NCI-H460 (cell line): ENCODE results near the gene RAD9A. TPM values are rescaled to one million over a fixed set of nuclear protein-coding genes. Genes with fewer than 3 reads are reported as not detected.
A peak's percentile ranks its signal among the peaks of the same experiment; 100 is the strongest.

Experiments used
- DNase-seq: peaks from one replicate; pipeline ENCODE4 v3.0.0-alpha.2; 2016; ENCODE audit warnings: low read depth; ENCODE audit errors: extremely low read depth
- total RNA-seq: library from RNA; depleted of rRNA; stranded (reverse); fragments of >200 nt; shearing (Covaris generic); gene quantifications from 2 replicates; pipeline ENCODE4 v1.2.3, GENCODE V29; 2014

Gene RAD9A
- total RNA-seq, 1 experiment from 2014 or later, result 4.2 TPM

DNA sequence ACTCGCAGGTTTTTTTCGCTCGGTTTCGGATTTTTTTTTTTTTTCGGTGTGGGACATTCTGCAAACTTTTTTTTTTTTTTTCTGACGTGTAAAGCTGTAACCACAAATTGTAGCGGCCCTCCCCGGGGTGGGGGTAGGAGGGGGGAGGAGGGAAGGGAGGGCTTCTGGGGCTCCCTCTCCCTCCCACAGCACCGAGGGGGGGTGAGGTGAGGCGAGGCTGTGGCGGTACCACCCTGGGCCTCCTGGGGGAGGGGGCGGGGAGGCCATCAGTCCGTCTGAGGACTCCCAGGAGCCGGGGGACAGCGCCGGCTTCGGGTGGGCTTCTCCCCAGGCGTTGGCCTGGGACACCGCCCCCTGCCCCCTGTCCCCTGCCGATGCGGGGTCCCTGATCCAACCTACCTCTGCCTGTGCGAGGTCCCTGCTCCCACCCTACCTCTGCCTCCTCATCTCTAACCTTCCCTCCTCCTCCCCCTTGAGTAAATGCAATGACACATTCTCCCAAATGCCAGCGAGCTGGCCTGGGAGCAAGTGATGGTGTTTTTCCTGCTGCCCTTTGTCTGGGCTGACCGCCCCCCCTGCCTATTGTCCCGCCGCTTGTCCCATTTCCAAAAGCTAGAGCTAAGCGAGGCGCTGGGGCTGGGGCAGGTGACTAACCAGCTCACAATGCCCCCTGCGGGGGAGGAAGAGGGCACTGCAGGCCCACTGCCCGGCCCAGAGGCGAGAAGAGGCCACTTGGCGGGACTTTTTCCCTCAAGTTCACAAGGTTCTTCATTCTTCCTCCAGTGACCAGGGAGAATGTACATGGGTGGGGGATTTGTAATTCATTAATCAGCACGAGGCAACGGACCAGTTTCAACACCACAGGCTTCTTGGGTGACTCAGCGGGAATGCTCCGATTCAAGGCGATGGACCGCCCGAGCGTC, 17.9 kb upstream of the RAD9A start:
- DNase-seq, result peak; percentile 75

DNA sequence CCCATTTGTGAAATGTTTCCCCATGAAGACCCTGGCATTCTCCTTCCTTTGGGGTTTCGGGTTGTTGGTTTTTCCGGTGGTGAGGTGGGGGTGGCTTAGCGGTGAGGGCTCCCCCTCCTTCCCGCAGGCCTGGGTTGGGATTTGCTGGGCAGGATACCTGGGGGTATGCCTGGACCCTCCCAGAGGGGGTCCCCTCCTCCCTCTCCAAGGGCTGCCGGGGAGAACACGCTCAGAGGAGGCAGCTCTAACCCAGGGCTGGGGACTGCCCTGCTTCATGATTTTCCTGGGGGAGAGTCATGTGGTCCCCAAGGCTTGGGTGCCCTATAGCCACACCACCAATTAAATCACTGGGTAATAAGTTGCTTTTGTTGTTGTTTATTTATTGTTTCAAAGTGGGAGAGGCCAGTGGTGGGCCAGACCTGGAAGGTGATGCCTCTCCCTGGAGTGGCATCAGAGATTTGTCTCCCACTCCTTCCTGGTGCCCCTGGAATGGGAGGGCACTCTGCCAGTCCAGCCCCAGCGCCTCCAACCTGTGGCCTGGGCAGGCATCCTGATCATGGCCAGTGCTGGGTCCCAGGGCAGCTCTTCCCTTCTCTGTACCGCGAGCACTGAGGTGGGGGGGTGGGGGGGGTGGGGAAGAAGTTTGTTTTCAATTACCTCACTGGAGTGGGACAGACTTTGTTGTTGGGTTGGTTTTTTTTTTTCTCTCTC, 17.1 kb upstream of the RAD9A start:
- DNase-seq, result no peak

DNA sequence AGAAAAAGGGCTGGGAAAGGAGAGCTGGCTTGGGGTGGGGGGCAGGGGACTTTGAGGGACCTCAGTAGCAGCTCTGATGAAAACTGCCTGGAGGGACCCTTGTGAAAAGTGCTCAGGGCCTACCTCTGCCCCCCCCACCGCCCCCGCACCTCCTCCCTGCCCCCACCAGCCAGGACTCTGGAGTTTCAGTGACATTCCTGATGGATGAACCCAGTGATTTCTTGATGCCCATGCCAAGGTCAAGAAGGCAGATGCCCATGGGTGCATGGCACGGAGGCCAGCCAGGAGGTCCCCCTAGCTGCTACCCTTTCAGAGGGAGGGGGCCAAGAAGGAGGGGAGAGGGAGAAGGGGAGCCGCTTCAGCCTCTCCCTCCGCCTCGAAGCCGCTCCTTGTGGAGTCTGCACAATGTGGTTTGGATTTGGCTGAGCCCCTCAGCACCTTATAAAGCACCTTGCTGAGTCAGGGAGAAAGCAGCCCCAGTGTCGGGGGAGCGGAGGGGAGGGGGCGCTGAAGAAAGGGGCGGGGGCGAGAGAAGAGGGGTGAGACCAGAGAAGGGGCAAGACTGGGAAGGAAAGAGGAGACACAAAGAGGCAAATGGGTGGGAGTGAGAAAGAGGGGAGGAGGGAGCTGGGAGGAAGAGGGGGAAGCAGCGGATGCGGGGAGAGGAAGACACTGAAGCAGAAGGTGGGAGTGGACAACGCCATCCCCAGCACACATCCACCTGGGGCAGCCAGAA, 16.3 kb upstream of the RAD9A start:
- no peak for DNase-seq

DNA sequence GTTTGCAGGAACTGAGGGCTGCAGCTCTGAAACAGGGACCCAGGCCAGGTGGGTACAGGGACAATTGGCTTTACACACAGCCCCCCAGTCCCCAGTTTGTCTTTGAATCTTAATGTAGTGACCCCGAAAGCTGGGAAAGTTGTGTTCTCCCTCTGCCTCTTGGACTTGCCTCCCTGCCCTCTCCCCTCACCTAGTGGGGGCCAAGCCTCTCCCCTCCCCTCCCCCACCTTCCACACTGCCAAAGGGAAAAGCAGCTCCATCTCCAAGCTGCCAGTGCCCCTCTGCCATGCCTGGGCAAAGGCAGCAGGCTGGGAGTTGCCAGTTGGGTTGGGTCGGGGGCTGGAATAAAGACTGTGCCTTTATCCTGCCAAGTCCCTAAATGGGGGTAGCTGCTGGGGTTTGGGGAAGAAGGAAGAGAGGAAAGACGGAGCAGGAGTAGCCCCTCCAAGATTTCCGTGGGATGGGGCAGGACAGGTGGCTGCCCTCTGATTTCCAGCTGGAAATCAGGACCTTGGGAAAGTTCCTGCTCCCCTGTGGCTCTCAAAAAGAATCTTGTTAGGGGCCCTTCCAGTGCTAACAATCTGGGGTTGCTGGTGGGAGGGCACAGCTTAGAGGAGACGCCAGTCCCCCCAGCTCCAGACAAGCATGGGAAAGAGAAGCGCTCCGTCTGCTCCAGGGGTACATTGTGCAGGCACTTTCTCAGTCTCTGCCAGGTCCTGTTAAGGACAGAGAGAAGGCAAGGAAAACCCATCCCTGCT, 15.5 kb upstream of the RAD9A start:
- no peak for DNase-seq

DNA sequence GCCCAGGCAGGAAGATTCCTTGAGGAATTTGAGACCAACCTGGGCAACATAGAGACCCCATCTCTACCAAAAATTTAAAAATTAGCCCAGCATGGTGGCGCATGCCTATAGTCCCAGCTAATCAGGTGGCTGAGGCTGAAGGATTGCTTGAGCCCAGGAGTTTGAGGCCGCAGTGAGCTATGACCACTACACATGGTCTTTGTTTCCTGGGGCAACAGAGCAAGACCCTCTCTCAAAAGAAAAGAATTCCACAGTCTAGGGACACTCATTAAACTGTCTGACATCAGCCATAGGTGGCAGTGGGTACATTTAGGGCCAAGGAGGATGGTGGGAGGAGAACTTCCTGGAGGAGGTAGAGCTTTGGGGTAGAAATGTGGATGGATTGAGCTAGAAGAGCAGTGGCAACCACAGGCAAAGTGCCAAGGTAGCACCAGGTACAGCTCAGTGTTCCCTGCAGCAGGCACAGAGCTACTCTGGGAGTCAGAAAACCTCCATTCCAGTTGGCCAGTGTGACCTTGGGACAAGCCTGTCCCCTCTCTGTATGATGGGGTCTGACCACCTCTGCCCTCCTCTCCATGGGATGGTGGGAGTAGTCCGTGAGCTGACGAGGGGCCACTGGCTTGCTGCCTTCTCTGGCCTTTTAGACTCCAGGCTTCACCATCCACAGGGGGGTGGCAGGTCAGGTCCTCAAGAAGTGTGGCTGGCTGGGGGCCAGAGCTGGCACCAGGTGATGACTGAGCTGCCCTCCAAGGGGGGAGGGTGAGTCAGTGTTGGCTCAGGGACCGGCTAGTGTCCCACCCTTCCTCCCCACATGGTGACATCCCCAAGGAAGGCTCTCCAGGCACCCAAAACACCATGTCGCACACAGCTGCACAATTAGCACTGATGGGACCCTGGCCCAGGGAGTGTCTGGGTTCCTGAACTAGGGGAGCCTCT, 14.6 kb upstream of the RAD9A start:
- no peak for DNase-seq

DNA sequence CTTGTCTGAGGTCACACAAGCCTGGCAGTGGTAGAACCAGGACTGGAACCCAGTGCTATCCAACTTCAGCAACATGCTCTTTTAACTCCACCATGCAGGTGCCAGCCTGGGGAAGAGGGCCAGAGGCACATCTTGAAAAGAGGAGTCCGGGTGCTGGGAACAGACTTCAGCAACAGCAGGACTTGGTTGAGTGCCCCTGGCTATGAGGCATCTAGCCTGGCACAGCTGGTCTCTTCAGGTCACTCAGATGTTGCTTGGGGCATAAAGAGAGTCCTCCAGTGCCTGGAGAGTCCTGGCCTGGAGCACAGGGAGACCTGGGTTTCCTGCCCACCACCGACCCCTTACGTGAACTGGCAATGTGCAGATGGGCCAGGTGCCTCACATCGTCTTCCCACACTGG, 13.2 kb upstream of the RAD9A start:
- DNase-seq, result no peak

DNA sequence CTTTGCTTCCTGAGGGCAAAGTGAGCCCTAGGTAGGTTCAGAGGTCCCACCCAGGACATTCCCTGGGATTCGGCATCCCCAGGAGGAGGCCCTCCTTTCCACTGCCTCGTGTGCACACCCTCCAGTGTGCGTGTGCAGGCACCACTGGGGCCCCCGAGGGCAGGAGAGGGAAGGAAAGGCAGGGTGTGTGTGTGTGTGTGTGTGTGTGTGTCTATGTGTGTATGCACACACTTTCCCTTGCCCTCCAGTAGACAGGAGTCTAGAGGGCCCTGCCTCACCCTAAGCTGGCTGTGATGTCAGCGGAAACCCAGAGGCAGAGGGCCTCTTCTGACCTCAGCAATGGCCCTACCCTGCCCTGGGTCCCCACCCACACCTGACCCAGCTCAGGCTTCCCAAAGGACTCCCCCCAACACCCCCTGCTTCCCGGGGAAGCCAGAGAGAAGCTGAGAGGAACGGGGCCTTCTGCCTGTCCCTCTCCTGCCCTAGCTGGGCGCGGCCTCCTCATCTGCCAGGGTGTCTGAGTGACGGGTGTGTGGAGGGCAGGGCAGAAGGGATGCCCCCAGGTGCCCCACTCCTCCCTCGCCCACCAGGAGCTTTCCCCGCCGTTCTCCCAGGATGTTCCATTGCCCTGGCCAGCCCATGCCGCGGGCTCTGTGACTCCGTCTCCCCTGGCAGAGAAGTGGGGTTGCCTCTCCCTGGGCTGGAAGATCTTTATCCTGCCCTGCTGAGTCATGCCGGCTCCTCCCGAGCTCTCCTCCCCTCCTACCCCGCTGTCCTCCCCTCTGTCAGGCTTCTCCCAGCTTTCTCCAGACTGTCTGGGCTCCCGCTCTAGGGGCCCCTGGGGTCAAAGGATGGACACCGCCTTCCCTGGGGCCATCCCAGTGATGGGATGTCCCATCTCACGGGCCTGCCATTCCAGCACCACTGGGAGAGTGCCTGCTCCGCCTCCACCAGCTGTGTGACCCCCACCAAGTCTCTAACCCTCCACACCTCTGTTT, 12.4 kb upstream of the RAD9A start:
- DNase-seq, result peak; percentile 64

DNA sequence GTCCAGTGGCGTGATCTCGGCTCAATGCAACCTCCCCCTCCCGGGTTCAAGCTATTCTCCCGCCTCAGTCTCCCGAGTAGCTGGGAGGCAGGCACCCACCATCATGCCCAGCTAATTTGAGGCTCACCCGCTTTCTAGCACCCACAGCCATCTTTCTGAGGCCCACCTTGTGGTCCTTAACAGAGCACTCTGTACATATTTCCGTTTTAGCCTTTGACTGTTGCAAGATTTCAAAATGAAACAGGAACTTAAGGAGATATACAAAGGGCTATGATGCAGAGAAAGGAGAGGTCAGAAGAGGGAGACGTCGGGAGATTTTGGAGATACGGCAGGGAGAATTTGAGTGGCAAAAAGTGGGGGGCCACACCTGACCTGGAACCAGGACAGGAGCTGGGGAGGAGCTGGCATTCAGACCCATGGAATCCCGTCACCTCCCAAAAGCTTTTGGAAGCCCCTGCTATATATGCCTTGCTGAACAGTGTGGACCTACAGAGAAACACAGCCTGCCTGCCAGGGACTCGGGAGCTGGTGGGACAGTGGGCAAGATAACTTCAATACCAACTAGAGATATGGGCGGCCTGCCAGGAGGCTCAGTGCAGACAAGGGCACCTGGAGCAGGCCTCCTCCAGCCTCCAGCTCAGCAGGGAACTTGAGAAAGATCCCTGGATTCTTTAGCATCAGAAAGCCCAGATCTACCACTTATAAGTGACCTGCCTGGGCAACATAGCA, 10.4 kb upstream of the RAD9A start:
- DNase-seq, result no peak

DNA sequence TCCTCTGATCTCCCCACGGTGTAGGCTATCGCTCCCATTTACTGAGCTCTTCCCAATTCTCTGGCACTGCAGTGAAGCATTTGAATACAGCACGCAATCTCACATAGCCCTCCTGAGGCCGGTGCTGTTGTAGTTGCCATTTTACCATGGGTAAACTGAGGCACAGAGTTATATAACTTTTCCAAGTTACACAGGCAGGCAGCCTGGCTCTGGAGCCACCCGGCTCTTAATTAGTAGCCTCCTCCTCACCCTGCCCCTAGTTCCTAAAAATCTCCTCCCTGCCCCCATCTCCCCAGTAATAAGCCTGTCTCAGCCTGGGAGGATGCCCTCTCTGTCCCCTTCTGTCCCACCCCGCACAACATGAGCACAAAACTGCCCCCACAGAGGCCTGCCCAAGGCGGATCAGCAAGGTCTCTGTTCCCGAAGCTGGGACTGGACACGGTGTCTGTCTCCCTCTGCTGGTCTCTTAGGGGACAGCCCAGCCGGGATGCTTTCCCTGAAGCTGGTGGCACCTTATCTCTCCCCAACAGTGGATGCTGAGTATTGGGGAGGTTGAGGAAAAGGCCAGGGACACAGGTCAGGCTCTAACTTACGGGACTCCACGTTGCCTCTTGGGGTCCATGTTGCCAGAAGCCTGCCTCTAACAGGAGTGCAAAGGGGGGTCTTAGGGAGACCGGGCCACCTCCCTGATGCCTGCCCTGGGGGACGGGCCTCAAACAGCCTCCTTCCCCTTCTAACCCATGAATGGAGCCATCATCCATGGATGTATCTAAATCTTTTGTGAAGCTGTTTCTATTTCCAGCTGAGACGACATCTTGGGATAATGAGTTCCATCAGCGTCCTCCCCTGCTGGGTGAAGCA, 9.3 kb upstream of the RAD9A start:
- peak; percentile 76 for DNase-seq

DNA sequence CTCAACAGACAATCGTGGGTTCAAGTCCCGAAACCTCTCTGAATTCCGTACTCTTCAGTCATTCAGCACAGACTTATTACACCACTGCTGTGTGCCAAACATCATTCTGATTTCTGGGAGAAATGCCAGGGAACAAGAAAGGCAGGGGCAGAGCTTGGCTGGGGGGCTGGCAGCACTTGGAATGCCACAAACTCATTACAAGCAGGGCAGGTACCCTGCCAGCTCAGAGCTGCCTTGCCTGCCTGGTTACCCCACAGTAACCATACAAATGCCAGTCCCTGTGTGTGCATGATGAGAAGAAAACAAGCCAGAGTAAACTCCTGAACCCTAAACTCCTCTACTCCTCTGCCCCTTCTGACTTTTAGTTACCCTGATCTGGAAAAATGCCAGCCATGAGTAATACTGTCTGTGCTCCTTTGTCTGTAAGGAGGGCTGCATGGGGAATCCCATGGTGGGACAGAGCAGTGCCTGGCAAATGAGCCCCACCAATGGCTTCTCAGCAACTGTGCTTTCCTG, 6.9 kb upstream of the RAD9A start:
- no peak for DNase-seq

DNA sequence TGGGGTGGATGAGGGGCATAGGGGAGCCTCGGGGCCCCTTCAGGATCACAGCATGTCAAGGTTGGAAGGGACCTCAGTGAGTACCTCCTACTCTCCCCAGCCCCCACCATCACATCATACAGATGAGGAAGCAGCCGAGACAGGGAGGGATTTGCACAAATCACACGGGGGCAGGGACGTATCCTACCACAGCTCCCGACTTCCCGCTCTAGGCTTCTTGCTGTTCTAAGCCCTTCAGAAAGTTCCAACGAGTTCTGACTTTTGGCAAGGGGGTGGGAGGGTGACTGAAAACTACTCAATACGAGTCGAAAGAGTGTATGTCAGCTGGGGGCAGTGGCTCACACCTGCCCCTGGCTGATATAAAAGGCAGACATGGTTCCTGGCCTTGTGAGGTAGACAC, 4.7 kb upstream of the RAD9A start:
- no peak for DNase-seq

DNA sequence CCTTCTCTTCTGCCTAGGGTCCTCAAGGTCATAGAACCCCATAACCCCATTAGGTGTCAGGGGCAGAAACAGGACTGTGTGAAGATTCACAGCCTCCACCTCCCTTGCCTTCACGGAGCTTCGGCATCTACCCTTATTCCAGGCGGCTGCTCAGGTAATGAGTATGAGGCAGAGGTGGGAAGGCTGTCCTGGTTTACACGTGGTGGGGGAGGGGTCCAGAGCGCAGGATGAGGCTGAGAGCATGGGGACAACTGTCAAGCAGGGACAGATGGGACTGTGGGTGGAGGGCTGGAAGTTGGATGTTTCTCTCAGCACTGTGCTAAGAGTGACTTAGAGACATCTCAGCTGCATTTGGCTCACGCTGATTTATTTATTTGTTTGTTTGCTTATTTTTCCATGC, 4.3 kb upstream of the RAD9A start:
- no peak for DNase-seq

DNA sequence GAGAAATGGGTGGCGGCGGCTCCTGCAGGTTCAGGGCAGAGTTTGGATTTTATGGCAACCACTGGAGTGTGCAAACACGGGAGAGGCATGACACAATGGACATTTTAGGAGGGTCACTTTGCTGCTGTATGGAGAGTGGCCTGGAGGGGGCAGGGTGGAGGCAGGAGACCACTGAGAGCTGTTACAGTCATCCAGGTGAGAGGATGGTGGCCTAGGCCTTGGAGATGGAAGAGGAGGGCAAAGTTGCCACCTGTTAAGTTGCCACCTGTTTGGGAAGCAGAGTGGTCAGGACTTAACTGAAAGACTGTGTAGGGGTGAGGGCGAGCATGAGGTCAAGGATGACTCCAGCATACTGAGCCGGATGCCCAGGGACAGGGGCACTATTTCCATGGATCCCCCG, 2.3 kb upstream of the RAD9A start:
- no peak for DNase-seq

DNA sequence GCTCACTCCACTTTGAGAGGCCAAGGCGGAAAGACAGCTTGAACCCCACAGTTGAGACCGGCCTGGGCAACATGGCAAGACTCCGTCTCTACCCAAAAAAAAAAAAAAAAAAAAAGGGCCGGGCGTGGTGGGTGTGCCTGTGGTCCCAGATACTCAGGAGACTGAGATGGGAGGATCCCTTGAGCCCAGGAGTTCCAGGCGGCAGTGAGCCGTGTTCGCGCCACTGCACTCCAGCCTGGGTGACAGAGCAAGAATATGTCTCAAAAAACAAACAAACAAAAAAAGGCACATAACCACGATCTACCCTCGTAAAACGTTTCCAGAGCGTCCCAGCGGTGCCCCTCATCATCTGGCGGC, 861 bp upstream of the RAD9A start:
- DNase-seq, result no peak

DNA sequence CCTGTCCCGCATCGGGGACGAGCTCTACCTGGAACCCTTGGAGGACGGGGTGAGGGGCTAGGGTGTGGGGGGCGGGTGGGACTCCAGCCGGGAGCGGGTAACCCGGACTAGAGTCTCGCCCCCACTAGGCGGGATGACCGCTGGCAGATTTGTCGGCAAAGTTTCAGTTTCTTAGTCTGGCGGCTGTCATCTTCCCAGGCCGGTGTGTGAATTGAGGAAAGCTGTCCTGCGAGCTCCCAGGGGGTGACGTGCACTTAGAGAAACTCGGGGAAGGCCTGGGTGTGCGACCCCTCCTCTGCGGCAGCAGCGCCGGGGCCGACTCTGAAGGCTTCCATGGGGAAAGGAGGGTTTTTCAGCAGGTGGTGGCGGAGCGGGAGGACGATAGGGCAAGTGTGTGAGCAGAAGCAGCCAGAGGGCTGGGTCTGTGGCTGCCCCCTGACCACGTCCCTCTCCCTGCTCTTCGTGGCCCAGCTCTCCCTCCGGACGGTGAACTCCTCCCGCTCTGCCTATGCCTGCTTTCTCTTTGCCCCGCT, 463 bp downstream of the RAD9A start:
- no peak for DNase-seq

DNA sequence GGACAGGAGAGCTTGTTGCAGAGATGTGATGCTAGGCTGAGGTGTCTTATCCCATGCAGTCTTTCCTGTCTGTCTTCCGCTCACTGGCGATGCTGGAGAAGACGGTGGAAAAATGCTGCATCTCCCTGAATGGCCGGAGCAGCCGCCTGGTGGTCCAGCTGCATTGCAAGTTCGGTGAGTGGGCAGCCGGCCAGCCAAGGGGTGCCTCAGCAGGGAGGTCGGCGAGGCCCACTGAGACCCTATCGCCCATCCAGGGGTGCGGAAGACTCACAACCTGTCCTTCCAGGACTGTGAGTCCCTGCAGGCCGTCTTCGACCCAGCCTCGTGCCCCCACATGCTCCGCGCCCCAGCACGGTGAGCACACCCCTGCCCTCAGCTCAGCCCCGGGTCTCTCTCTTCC, 1.7 kb downstream of the RAD9A start:
- no peak for DNase-seq
